ENCODE measurements around the gene FARS2.

Gene FARS2

DNA sequence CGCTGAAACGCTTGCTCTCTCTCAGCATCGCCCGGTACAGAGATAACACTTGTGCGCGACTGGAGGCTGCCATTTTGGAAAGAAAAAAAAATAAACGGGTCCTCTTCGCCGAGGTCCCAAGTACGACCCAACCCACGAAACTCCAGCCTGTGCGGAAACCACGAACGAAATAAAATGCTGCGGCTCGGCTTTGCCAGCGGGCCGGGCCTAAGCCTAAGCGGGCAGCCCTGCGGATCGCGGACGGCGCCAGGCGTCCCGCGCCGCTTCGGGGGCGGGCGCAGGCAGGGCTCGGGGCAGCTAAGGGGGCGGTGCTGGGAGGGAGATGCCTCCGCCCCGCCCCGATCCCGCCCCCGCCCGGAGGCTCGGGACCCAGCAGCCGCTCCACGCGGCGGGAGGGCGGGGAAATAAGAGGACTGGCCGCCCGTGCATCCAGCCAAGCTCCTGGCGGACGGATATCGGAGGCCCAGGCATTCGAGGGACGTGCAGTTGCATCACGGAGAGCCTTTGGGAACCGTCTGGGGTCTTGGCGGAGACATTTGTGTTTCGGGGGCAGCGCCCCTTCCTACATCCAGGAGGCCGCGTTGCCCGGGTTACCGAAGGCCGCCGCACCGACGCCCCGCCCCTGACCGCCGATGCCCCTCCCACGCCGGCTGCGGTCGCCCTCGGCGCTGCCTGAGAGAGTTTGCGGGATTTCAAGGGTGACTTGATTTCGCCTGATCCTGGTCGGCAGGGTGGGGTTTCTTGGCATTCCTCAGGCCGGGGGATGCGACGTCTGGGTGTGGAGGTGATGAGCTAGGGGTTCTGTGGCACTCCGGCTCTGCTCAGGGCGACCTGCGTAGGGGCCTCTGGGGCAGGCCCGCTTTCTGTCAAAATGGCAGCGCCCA is at the start of gene FARS2, which contains the start of gene LYRM4:
TSS of gene FARS2 (plus strand) at position 853 of the 884 bp plus-strand sequence.
TSS of gene LYRM4 (minus strand) at position 290 of the 884 bp plus-strand sequence. CDS start at position 73, 217 bp downstream.
- peak; percentile 82 for DNase-seq

DNA sequence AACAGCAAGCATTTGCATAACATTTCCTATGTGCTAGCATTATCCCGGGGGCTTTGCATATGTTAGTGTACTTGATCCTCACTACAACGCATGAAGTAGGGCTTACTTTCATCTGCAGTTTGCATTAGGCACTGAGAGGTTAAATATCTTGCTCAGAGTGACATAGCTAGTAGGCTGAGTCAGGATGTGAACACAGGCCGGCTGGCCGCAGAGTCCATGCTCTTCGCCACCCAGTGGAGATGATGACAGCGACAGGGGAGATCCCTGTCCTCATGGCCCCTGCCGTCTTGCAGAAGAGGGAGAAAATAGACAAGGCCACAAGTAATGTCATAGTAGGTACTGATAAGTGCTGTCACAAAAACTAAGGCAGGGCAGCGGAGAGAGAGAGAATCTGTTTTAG is 47.5 kb upstream of the FARS2 start:
- peak; percentile 16 for DNase-seq

DNA sequence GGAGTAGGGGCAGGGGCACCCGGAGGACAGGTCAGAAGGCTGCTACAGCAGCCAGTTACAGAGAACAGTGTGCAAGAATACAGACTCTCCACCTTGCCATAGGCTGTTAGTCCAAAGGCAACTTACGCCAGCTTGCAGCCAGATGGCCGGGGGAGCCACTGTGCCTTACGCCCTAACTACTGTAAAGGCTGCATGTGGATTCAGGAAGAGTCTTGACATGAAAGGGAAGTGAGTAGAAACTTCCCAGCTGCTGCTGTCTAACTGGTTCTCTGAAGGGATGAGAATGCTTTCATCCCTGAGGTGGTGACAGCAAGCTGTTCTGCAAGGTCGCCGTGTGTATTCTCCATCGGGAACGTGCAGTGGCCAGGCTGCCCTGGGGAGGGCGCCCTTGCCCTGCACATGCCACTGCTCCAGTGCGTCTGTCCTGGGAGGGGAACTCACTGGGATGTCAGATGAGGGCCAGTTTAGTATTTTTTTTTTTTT is 46.7 kb upstream of the FARS2 start:
- no peak for DNase-seq

DNA sequence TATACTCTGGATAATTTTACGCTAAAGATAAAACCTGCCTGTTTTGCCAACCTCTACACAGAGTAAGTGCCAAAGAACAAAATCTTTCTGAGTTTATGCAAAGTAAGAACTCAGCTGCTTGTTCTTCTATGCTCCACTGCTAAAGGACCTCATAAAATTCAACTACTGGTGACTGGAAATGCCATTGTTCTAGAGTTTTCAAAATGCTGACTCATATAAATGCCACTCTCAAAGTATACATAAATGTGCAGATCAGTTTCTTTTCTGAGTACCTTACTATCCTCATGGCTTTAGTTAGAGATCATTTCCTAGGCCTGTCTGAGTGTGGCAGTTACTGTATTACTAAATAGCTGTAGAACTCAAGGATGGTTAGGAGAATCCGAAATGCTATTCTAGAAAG is 46.2 kb upstream of the FARS2 start:
- DNase-seq, result no peak

DNA sequence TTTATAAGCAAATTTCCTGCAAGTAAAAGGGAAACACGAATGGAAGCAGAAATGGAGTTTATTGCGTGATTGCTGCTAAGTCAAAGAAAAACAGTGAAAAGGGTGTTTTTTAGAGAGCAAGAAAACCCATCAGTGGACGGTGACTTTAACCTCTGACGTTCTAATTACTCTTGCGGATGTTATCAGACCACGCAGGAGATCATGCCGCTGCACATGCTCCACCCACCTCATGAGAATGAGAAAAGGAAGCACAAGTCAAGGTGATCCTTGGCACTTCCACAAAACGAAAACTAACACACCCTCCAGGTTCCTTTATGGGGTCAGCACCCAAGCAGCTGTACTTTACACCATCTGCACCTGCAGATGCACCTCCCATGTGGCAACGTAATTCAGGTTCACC is 45.5 kb upstream of the FARS2 start:
- DNase-seq, result no peak

DNA sequence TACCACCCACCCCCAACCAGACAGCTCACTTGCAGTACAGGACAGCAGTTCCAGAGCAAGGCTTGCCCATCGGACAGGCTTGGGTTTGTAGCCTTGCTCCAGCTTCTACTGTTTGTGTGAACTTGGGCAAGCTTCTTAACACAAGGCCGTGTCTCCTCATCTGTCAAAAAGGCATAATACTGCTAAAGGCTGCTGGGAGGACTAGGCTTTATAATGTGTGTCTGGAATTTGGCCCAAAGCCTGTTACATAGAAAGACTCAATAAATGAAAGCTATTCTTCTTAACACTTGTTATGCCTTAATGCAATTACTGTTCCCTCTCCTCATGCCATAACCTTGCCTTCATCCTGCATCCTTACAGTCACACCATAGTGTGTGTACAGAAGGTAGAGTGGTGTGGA is 44.0 kb upstream of the FARS2 start:
- DNase-seq, result no peak

DNA sequence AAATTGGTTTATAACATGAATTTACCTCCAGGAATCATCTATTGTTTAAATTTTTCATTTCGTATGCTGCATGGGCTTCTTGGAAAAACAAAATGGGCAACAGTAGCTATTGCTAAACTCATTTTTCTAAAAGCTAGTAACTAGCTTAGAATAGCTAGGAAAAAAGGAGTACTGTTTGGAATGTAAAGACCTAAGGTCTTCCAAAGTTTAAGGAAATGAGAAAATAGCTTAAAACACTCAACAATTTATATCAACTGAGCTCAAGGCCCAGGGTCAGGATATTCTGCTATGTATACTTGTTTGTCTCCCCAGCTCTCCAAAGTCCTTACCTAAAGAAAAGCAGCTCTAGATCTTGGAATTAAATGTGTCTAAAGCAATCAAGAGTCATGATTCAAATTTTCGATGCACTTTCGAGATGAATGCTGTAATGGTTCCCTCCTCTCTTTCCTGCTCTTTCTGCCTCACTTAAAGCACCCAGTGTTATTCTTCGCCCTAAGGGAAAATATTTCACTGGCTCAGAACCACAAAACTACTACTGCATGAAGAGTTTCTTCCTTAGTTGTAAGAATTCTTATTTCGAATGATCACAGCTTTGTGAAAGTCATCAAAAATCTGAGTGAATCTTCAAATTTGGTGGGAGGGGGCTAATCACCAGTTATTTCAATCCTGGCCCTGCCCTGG is 42.2 kb upstream of the FARS2 start:
- DNase-seq, result no peak

DNA sequence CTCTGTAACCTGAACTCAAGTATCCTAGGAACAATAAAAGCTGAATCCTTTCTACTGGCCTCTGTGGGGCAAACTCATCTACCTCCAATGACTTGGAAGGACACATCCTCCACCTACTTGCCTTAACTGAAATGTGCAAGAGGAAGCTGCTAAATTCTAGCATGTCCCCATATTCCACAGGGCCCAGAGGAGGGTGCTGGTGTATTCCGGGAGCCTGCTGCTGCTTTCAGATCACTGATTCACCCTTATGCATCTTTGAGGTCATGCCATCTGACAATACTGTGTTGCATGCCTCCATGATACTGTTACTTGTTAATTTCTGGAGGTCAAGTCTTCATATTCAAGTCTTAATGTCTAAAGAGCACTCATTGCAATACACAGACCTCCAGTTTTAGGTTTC is 40.9 kb upstream of the FARS2 start:
- DNase-seq, result no peak

DNA sequence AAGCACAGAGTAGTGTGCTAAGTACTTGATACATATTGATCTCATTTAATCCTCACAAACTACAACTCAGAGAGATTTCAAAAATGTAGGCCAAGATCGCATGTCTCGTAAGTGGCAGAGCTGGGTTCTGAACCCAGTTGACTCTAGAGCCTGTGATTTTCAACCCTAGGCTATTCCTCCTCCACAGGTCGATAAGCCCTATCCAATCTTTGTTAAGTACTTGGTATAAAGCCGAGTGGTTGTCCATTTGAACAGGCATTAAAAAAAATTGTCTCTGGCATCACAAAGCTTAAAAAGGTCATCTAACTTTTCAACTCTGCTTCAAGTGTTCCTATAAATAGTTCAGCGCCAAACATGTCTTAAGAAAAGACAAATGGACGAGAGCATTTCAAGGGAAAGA is 38.0 kb upstream of the FARS2 start:
- no peak for DNase-seq

DNA sequence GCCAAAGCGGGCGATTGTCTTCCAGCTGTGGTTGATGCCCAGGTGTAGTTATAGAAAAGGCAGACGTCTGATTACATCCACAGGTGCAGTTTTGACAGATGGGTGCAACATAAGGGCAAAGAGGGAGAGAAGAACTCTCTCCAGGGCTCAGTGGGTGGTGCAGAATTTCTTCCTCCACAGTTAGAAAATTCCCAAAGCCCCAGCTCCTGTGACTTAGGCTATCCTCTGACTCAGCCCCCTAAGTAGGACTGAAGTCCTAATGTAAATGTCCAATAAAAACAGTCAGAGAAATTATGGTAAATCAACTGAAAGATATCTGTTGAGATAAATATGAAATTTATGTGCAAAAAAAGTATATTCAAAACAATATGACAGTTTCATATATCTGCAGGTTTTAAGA is 32.0 kb upstream of the FARS2 start:
- DNase-seq, result no peak

DNA sequence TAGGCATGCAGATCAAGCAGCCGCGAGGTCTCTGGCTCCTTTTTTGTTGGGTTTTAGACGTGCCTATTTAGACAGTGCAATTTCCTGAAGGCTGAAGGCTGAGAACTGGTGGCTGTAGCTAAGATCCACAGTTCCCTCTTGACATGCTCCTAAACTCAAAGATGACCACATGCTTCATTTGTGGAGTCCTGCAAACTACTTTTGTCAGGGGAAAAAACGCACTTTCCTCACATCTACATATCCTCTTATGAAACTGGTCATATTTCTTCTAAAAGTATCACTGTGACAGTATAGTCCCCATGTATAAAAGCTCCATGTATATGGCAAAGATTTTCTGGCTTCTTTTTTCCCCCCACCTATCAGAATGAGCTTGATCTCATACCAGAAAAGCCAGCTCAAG is 31.2 kb upstream of the FARS2 start:
- DNase-seq, result no peak

DNA sequence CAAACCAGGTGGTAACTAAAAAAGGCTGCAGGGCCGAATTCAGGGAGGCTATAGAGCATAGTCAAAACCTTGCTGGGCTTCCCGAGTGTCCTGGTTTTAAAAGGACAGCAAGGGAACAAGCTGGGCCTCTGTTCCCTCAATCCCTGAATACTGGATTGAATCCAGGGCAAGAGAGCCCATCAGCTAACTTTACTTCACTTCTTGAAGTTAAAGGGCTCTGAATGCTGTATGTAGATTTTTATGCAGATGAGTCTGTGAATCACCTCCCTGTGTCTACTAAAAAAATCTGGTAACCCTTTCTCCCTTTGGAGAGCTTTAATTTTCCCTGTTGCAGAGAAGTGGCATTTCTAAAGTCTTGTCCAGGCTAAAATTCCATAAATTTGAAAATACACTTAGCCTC is 30.0 kb upstream of the FARS2 start:
- no peak for DNase-seq

DNA sequence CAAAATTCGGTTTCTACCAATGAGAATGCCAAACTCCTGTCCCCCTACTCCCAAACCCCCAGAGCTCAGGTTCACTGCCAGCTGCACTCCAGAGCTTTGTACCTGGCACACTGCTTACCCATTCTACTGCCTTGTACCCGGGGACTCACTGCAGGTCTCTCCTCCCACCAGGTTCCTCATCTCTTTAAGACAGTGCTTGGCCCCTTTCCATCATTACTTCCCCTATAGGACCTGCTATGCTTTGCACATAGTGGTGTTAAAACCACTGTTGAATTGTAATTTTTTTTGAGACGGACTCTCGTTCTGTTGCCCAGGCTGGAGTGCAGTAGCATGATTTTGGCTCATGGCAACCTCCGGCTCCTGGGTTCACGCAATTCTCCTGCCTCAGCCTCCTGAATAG is 26.4 kb upstream of the FARS2 start:
- no peak for DNase-seq

DNA sequence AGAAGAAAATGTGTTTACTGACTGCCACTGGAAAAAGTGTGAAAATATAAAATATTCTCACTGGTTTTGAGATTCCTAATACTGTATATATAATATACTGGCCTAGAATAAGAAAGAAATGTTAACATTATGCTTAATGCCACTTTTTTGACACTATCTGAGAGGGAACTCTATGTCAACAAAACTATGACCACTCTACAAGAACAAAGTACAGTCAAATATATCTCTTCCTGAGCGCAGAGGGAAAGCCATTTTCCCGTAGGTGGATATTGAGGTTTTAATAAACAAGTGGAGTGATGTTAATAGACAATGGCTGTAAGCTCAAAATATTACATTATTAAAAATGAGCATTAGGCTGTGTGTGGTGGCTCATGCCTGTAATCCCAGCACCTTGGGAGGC is 25.5 kb upstream of the FARS2 start:
- no peak for DNase-seq

DNA sequence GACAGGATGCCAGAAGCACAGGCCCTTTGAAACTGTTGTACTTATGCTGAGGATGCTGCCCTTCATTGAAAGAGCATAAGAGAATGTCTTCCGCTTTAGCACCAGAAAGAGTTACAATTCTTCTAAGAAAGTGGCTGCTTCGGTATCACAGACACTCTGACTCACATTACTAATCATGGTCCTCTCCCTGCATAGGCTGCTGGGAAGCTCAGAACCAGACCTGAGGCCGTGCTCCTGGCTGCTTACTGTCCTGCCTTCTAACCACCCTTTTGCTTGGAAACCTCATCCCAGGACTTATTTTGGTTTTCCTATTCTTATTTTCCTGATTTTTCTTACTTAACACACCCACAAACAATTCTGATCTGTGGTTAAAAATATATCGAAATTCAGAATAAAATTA is 23.5 kb upstream of the FARS2 start:
- DNase-seq, result no peak

DNA sequence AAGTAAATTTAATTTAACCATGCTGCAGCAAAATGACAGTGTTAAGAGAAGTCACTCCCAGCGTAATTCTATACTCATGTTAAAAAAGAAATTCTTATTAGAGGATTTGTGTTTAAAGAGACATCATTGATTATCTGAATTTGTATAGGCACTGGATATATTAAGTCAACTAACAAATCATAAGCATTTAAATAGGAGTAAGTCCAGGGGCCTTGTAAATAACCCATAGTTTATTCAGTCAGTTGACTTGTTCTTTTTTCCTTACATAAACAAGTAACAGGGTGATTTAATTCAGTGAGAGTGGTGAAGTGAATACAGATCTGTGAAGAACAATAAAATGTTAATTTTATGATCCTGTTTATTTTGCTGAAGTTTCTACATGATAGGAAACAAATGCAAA is 23.0 kb upstream of the FARS2 start:
- no peak for DNase-seq

DNA sequence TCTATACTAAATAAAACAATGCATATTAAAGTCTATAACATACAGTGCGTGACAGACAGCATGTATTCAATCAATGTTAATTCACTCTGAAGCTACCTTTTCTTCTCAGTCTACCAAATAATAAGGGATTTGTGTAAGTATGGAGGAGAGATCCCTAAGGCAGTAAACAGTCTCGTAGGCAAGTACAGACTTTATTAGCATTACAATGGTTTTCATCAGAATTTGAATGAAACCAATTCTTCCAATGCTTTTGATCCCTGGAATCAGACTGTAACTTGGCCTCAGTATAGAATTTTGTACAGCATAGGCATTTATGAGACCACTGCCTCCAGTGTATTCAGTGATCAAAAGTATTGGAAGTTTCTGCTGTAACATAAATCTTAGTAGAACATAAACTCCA is 20.1 kb upstream of the FARS2 start:
- no peak for DNase-seq

DNA sequence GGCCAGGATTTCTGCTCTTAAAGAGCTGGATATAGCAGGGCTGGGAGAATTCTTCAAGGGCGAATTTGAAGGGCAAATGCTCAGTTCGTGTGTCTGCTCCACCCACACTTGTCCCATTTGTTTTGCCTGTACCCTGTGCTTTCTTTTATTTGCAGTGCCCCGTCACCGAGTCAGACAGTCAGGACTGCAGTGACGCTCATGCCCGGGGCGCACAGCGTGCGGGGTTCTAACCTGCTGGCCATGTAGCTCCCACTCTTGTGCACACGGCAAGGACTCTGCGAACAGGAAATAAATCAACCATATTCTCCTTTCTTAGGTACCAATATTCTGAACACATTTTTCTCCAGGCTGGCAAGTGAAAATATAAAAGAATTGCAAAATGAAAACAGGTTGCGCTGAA is 18.2 kb upstream of the FARS2 start:
- no peak for DNase-seq

DNA sequence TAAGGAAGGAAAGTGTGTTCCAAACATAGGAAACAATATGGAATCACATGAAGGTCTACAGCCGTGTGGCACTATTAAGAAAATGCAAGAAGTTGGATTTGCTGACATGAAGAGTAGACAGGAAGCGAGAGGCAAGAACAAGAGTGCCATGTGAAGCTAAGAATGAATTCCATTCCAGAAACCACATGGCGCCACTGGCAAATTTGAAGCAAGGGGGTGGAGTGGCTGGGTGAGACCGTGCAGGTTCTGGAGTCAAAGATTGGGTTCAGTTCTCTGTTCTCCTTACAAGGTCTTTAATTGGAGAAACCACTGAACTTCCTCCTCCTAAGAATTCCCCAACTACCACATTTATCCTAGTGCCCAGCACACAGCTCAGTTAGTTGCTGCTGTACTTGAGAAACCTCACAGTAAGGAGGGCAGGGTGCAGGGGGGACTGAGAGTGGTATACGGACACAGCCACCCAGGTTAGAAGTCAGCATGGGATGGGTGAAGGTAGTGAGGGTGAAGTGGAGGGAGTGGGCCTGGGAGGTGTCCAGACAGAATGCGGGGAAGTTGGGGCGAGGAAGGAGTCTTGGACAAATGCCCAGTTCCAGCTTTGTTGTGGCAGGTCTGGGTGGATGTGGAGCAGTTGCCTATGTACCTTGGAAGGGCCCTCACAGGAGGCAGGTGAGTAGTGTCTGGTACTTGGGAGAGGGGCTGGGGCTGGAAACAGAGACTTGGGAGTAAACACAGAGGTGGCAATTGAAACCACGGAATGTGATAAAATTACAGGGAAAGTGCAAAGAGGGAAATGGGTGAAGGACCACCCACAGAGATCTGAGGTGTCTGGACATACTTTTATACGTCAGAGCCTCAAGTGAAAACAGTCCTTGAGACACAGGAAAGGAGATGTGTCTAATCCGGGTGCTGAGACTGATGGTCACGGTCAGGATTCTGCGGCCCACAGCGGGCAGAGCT is 14.9 kb upstream of the FARS2 start:
- no peak for DNase-seq

DNA sequence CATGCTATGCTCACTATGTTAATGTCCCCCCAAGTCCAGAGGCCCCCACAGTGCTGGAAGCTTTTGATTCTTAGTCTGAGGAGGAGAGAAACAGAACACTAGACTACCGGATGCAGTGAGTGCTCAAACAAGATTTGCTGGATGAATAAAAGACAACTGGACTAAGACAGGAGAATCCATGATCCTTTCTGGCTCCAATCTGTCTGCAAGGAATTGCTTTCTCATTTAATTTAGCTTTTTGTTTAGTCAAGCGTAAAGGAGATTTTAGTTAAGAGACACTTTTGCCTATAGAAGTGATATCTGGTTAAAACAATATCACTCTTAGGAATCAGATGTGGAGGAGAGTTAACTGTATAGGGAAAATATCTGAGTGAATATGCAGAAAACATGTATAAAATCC is 14.1 kb upstream of the FARS2 start:
- no peak for DNase-seq

DNA sequence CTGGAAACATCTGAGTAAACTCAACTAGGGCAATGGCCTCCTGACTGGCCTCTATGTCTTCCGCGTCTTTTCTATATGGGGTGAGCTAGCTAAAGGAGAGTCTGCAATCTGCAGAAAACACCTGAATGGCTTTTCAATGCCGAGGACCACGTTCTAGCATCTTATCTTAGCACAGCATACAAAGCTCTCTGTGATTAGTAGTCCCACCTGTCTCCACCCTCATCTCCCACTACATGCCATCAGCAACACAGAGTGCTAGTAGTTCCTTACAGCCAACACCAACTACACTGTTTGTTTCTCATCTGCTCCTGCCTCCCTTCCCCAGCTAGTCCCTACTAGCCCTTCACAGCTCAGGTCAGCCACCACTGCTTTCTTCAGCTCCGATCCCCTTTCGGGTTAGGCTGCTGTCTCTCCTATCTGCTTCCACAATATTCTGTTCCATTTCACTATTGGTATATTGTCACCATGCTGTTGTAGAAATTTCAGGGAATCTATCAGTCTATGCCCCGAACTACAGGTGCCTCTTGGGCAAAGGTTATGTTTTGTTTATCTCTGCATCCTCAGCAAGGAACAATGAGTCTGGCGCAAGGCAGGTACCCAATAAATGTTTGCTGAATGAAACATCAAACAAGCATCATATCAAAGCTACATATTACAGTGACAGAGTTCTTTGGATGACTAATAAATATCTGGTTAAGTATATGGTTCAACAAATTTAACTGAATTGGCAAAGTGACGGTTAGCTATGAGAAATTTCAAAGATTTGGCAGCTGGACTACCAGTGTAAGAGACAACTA is 12.8 kb upstream of the FARS2 start:
- DNase-seq, result no peak

DNA sequence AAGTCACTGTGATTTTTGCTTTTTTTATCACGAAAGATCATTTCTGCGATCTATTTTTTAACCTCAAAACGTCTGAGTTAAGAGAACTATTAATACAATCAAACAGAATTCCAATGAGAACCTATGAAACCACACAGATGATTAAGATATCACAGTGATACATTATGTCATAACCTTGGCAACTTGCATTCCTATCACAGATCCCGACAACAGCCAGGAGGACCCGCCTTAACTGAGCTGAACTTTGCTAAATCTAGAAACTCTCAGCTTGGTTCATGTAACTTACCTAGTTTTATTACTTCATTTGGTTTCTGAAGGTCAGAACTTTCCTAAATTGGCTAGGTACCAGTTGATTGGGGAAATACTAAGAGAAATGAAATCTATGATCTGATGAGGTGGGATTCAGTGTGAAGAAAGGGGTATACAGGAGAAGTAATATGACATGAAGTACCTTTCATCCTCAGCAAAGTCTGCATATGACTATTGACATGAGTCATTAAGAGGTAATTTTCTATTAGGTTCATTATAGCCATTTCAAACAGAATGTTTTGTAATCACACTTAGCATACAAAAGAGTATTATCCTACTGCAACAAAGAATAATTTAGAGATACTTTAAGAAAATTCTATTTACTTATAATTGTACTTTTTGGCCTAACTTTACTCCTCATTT is 11.7 kb upstream of the FARS2 start:
- DNase-seq, result no peak
